GM19395 (cell line): Measurements from ENCODE around the gene MAP3K4.

ENCODE experiments used
- ATAC-seq: cut with Tn5 transposase; IDR thresholded peaks from one replicate; pipeline ENCODE4 v1.9.1; 2021; ENCODE audit warnings: mild to moderate bottlenecking, moderate library complexity; ENCODE audit not compliant: unreplicated experiment

MAP3K4 gene

GRCh38 chr6:161137839-161138542 is 146.4 kb downstream of the MAP3K4 start:
- no peak for ATAC-seq

DNA sequence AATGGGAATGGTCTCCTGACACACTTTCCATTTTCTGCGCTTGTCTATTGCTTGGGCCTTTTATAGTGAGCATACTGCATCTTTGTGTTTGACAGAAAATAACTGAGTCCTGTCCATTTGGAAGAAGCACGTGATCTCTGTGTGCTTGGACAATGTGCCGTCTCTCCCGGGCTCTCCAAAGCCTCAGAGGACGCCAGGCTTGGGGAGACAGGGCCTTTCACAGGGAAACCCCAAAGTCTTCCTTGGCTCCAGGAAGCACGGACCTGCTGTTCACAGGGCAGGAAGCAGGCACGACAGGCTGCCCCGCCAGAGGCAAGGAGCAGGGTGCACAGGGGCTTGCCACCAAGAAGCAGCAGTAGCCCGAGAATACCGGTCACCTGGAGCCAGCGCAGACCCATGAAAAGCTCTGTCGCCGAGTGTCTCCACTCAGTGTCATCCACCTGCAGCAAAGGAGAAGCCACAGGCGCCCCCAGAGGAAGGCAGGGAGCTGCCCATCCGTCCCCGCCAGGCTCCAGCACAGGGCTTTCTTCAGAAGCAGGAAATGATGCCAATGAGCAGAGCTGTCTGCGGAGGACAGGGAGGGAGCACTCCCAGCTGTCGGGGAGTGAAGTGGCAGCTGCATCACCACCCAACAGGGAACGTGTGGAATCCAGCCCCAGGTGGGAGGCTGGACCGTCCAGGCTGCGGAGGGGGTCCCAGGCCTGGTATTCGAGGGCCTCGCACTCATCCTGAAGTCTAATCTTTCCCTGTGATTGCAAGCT is 147.2 kb downstream of the MAP3K4 start:
- ATAC-seq, result no peak

GRCh38 chr6:161139304-161139765 is 147.8 kb downstream of the MAP3K4 start:
- ATAC-seq, result no peak

- ATAC-seq, result no peak
Observed at GRCh38 chr6:161139766-161140553, 148.4 kb downstream of the MAP3K4 start.

- ATAC-seq, result no peak
Observed at GRCh38 chr6:161140554-161140875, 148.9 kb downstream of the MAP3K4 start.

GRCh38 chr6:161141173-161141572 is 149.6 kb downstream of the MAP3K4 start:
- ATAC-seq, result no peak

- ATAC-seq, result no peak
Observed at GRCh38 chr6:161142957-161143296, 151.4 kb downstream of the MAP3K4 start.

DNA sequence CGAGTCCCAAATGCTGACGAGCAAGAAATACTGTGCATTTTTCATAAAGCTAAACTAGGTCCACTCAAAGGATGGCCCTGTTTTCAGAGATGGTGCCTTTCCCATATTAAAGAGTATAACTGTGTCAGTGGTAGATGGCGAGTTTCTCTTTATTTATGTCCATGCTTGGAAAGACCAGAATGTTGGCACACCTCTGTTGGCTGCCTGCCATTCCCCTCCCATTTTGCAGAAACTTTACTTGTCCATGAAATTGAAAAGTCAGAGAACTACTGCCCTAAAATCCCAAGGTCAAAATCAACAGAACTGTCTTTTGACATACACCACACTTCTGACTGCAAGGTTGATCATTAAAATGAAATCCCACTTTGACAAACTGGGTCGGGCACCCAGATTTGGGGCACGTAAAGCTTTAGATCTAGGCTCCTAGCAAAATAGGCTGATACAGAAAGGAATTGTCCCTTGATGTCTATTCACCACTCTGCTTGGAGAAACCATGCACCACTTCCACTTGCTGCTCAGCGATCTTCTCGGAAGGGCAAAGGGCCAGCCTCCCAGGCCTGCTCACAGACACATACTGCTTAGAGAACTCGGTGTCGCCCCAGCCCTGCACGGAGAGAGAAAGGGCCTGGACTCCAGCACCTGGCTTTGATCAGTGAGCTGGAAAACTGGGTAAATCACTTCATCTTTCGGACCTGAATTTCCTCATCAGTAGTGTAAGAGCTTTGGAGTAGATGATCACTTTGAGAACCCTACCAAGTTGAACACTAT is 152.3 kb downstream of the MAP3K4 start:
- no peak for ATAC-seq

GRCh38 chr6:161150136-161150535 is 158.6 kb downstream of the MAP3K4 start:
- no peak for ATAC-seq

- ATAC-seq, result no peak
Observed at GRCh38 chr6:161150566-161150965, 159.0 kb downstream of the MAP3K4 start.

- ATAC-seq, result no peak
Observed at GRCh38 chr6:161151059-161151645, 159.6 kb downstream of the MAP3K4 start.

- no peak for ATAC-seq
Observed at GRCh38 chr6:161151660-161152526, 160.3 kb downstream of the MAP3K4 start.

DNA sequence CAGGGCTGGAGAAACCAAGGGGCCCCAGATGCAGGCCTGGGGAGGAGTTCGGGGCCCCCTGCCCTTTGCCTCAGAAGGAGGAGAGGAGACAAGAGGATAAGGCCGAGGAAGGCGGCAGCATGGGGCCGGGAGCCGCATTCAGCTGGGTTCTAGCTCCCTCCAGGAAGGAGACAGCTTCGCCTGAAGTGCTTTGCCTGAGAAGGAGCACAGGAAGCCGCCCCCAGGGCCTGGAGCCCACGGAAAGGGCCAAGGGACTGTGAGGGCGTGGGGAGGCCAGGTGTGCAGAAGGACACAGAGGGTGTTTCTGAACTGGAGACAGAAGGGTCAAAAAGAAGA is 160.9 kb downstream of the MAP3K4 start:
- no peak for ATAC-seq

GRCh38 chr6:161152907-161153662 is 161.5 kb downstream of the MAP3K4 start:
- no peak for ATAC-seq

DNA sequence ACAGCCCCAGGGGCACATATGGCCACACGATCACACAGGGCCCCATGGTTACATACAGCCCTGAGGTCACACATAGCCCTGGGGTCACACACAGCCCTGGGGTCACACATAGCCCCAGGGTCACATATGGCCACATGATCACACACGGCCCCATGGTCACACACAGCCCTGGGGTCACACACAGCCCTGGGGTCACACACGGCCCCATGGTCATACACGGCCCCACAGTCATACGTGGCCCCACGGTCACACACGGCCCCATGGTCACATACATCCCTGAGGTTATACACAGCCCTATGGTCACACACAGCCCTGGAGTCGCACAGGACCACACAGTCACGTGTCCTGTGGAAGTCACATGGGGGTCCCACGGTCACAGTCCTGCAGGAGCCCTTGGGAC is 162.2 kb downstream of the MAP3K4 start:
- no peak for ATAC-seq

- ATAC-seq, result no peak
Observed at GRCh38 chr6:161154796-161155335, 163.3 kb downstream of the MAP3K4 start.

- no peak for ATAC-seq
Observed at GRCh38 chr6:161161121-161161520, 169.6 kb downstream of the MAP3K4 start.

- no peak for ATAC-seq
Observed at GRCh38 chr6:161161889-161162624, 170.5 kb downstream of the MAP3K4 start.
